Fibroblast of peridontal ligament (primary cell): ENCODE results near the gene PLCL2.

Experiments
- DNase-seq: peaks from one replicate; pipeline ENCODE4 v3.0.0-alpha.2; 2010; ENCODE audit errors: extremely low read depth

The PLCL2 gene

GRCh38 chr3:17044855-17045254, 160.1 kb downstream of the PLCL2 start:
- DNase-seq, result no peak

GRCh38 chr3:17045705-17046104, 160.9 kb downstream of the PLCL2 start:
- DNase-seq, result no peak

GRCh38 chr3:17046623-17047022, 161.9 kb downstream of the PLCL2 start:
- no peak for DNase-seq

GRCh38 chr3:17047162-17047561, 162.4 kb downstream of the PLCL2 start:
- no peak for DNase-seq

GRCh38 chr3:17047894-17048293, 163.1 kb downstream of the PLCL2 start:
- no peak for DNase-seq

GRCh38 chr3:17050071-17050470, 165.3 kb downstream of the PLCL2 start:
- peak; percentile 50 for DNase-seq

- no peak for DNase-seq
These were observed 165.8 kb downstream of the PLCL2 start for GRCh38 chr3:17050506-17050905.

- DNase-seq, result no peak
These were observed 167.6 kb downstream of the PLCL2 start for GRCh38 chr3:17052363-17052762.

GRCh38 chr3:17054301-17054981, 169.7 kb downstream of the PLCL2 start:
- no peak for DNase-seq

- DNase-seq, result no peak
These were observed 170.2 kb downstream of the PLCL2 start for GRCh38 chr3:17054982-17055343.

- peak; percentile 97 for DNase-seq
These were observed 170.9 kb downstream of the PLCL2 start for GRCh38 chr3:17055374-17056276.

GRCh38 chr3:17057321-17057720, 172.6 kb downstream of the PLCL2 start:
- DNase-seq, result no peak

GRCh38 chr3:17059989-17060550, 175.3 kb downstream of the PLCL2 start:
- DNase-seq, result no peak

- DNase-seq, result no peak
These were observed 176.2 kb downstream of the PLCL2 start for GRCh38 chr3:17061005-17061404.

GRCh38 chr3:17062736-17063135, 178.0 kb downstream of the PLCL2 start:
- DNase-seq, result no peak

GRCh38 chr3:17063596-17063995, 178.8 kb downstream of the PLCL2 start:
- no peak for DNase-seq

- DNase-seq, result no peak
These were observed 180.6 kb downstream of the PLCL2 start for GRCh38 chr3:17065315-17065714.

GRCh38 chr3:17065881-17066280, 181.1 kb downstream of the PLCL2 start:
- no peak for DNase-seq

GRCh38 chr3:17069754-17070153, 185.0 kb downstream of the PLCL2 start:
- DNase-seq, result no peak

GRCh38 chr3:17070161-17070959, 185.6 kb downstream of the PLCL2 start:
- DNase-seq, result peak; percentile 51

GRCh38 chr3:17074559-17074958, 189.8 kb downstream of the PLCL2 start:
- no peak for DNase-seq

- DNase-seq, result no peak
These were observed 190.6 kb downstream of the PLCL2 start for GRCh38 chr3:17075358-17075757.
